Smooth muscle cell (in vitro differentiated cells): Measurements from ENCODE around the gene OSBPL3. TPM values are rescaled to one million over a fixed set of nuclear protein-coding genes. Genes with fewer than 3 reads are reported as not detected.

Source experiments
- DNase-seq: peaks from one replicate; lab custom pipeline; 2025; ENCODE audit not compliant: unreplicated experiment; lab: John Stamatoyannopoulos, UW
- H2AFZ ChIP-seq: fragments of 200-600 bp; sonication (generic); 2 replicates; pipeline ENCODE4 v1.6.0; 2016; ENCODE audit warnings: antibody characterized with exemption, low read depth, mild to moderate bottlenecking
- H3F3A ChIP-seq: fragments of 200-600 bp; sonication (generic); 2 replicates; pipeline ENCODE4 v1.6.0; 2017; ENCODE audit warnings: antibody characterized with exemption, low read depth
- H3K27ac ChIP-seq: fragments of 200-600 bp; sonication (generic); 2 replicates; pipeline ENCODE4 v1.5.1; 2016; ENCODE audit warnings: low read depth, mild to moderate bottlenecking
- H3K27me3 ChIP-seq: fragments of 200-600 bp; sonication (generic); 2 replicates; pipeline ENCODE4 v1.6.1; 2016; ENCODE audit warnings: low read depth, mild to moderate bottlenecking
- H3K36me3 ChIP-seq: fragments of 200-600 bp; sonication (generic); 2 replicates; pipeline ENCODE4 v1.5.1; 2016; ENCODE audit warnings: low read depth
- H3K4me1 ChIP-seq: fragments of 200-600 bp; sonication (generic); 2 replicates; pipeline ENCODE4 v1.5.1; 2016; ENCODE audit warnings: low read depth
- H3K4me2 ChIP-seq: fragments of 200-600 bp; sonication (generic); 2 replicates; pipeline ENCODE4 v1.6.0; 2016; ENCODE audit warnings: mild to moderate bottlenecking
- H3K4me3 ChIP-seq: fragments of 200-600 bp; sonication (generic); 2 replicates; pipeline ENCODE4 v1.5.1; 2016; ENCODE audit warnings: mild to moderate bottlenecking
- H3K79me2 ChIP-seq: fragments of 200-600 bp; sonication (generic); 2 replicates; pipeline ENCODE4 v1.6.0; 2016; ENCODE audit warnings: low read depth, mild to moderate bottlenecking
- H3K9ac ChIP-seq: fragments of 200-600 bp; sonication (generic); 2 replicates; pipeline ENCODE4 v1.6.0; 2016; ENCODE audit warnings: low read depth
- H3K9me3 ChIP-seq: fragments of 200-600 bp; sonication (generic); replicated peaks from 2 replicates; pipeline ENCODE4 v1.5.1; 2016; ENCODE audit warnings: low read depth
- H4K20me1 ChIP-seq: fragments of 200-600 bp; sonication (generic); 2 replicates; pipeline ENCODE4 v1.6.0; 2016; ENCODE audit warnings: low read depth
- CTCF ChIP-seq: fragments of 200-600 bp; sonication (generic); IDR thresholded peaks from 2 replicates; pipeline ENCODE4 v1.5.1; 2017; ENCODE audit warnings: borderline replicate concordance, mild to moderate bottlenecking, antibody characterized with exemption; ENCODE audit not compliant: insufficient read depth, poor library complexity, severe bottlenecking
- WGBS: methylation state at CpG from one replicate; pipeline ENCODE4 v1.1.7; 2016; ENCODE audit warnings: low lambda C conversion rate; 5-methylcytosine and 5-hydroxymethylcytosine counted together
- polyA plus RNA-seq: library from polyadenylated mRNA; unstranded; fragments of >200 nt; fragmentation: Nextera tagmentation; extraction: Ambion mirVana; gene quantifications from 2 replicates; pipeline ENCODE4 v1.2.1, GENCODE V29; 2016
- total RNA-seq: library from RNA; depleted of rRNA; stranded (reverse); fragments of >200 nt; gene quantifications from 2 replicates; pipeline ENCODE4 v1.2.3, GENCODE V29; 2014

The OSBPL3 gene
- total and polyA plus RNA-seq, 2 experiments from 2014 or later = 6.2 to 16.3 TPM

- Histone ChIP-seq H3K9ac (no peak overlapping the region), H3K4me3 (no peak overlapping the region), H4K20me1 (no peaks in the 10 kb centered on the region), H3F3A (no peaks in the 10 kb centered on the region), H2AFZ (no peak overlapping the region), H3K36me3 (peaks cover 6% of the 10 kb centered on the region), H3K79me2 (no peaks in the 10 kb centered on the region), H3K27ac (no peak overlapping the region), H3K4me2 (no peak overlapping the region), H3K4me1 (no peaks in the 10 kb centered on the region), H3K27me3 (no peaks in the 10 kb centered on the region), H3K9me3 (no peaks in the 10 kb centered on the region)
- no peak for TF ChIP-seq CTCF
- DNase-seq = no peak
- WGBS = over 99% methylated on average over 3 of the region's 3 CpGs
Observed at GRCh38 chr7:24799506-24799905, 180.5 kb downstream of the OSBPL3 start.

- Histone ChIP-seq H3K9me3 (no peaks in the 10 kb centered on the region), H3K36me3 (peaks cover 6% of the 10 kb centered on the region), H3K27me3 (no peaks in the 10 kb centered on the region), H3K4me1 (no peaks in the 10 kb centered on the region), H2AFZ (no peak overlapping the region), H3K9ac (no peak overlapping the region), H3F3A (no peaks in the 10 kb centered on the region), H4K20me1 (no peaks in the 10 kb centered on the region), H3K4me2 (no peak overlapping the region), H3K79me2 (no peaks in the 10 kb centered on the region), H3K4me3 (no peak overlapping the region), H3K27ac (no peak overlapping the region)
- WGBS = 92% methylated on average over 4 of the region's 4 CpGs
- no peak for DNase-seq
- TF ChIP-seq CTCF = no peak
Observed at GRCh38 chr7:24798261-24798660, 181.7 kb downstream of the OSBPL3 start.

DNA sequence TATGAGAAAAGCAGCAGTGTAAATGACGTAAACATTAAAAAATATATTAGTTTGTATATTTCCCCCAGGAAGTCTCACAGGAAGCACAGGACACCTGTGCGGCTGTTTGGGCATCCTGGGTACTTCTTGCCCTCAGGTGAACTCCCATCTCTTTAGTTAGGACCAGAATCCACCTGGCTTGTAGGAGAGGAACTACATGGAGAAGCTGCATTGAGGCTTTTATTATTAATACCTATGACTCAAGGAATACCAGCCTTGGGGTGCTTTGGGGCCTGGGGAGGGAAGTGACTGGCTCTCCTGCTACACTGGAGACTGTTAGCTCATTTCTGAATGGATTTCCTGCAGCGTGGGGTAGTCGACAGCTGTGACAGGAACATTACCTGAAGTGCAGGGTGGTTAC lies 182.7 kb downstream of the OSBPL3 start:
- H3K4me1 ChIP-seq = no peaks in the 10 kb centered on the region

More for the DNA sequence above, 182.7 kb downstream of the OSBPL3 start:
- TF ChIP-seq CTCF = no peak
- DNase-seq = no peak
- no peaks in the 10 kb centered on the region for H4K20me1 ChIP-seq
- 93% methylated on average over 4 of the region's 4 CpGs for WGBS
- H3K27ac ChIP-seq = no peak overlapping the region
- no peaks in the 10 kb centered on the region for H3K9me3 ChIP-seq
- no peaks in the 10 kb centered on the region for H3F3A ChIP-seq
- H3K27me3 ChIP-seq = no peaks in the 10 kb centered on the region
- no peak overlapping the region for H3K4me2 ChIP-seq
- H3K9ac ChIP-seq = no peak overlapping the region
- H3K4me3 ChIP-seq = no peak overlapping the region
- H3K36me3 ChIP-seq = peaks cover 2% of the 10 kb centered on the region
- no peaks in the 10 kb centered on the region for H3K79me2 ChIP-seq
- no peak overlapping the region for H2AFZ ChIP-seq
